ENCODE data around the gene MYO7B. TPM values are rescaled to one million over a fixed set of nuclear protein-coding genes. Genes with fewer than 3 reads are reported as not detected.

The MYO7B gene
- total and polyA plus RNA-seq, 8 donors, result under 0.01 to 155 (median 0.48) TPM; not detected in 2

- Histone ChIP-seq H3K4me1 (peaks cover 0 to 28% (median 14%) of the 10 kb centered on the region in 4 donors), H3K27me3 (no peaks in the 10 kb centered on the region), H3K9me3 (no peaks in the 10 kb centered on the region), H3K36me3 (peaks cover 9 to 60% (median 52%) of the 10 kb centered on the region in 4 donors), H3K4me3 (no peak overlapping the region), H3K27ac (peak overlapping the region in 2 of 5 donors; percentile 10 to 73)
- intact Hi-C loops (cut with DNase I; ENCODE audit: low total_unique reads), result no loop called here
- 56 to 69% (median 61%) methylated on average over 6 of the region's 6 CpGs for WGBS, 5 donors
- peak in 1 of 2 donors; percentile 32 for DNase-seq
- TF ChIP-seq CTCF (IDR thresholded peaks at IDR 0.05) (no peak), POLR2AphosphoS5 (IDR thresholded peaks at IDR 0.05) (no peak), POLR2A (IDR thresholded peaks at IDR 0.05) (no peak), EP300 (IDR thresholded peaks at IDR 0.05) (no peak)
These were observed 20.0 kb upstream of the MYO7B start for GRCh38 chr2:127515383-127515915.

GRCh38 chr2:127516041-127516762 is 19.3 kb upstream of the MYO7B start:
- Histone ChIP-seq H3K27ac (peak overlapping the region in 2 of 5 donors; percentile 42 to 73), H3K4me1 (peaks cover 0 to 28% (median 14%) of the 10 kb centered on the region in 4 donors), H3K27me3 (no peaks in the 10 kb centered on the region), H3K4me3 (no peak overlapping the region), H3K9me3 (no peaks in the 10 kb centered on the region), H3K36me3 (peaks cover 9 to 67% (median 59%) of the 10 kb centered on the region in 4 donors)
- DNase-seq, result peak in 1 of 2 donors; percentile 71
- TF ChIP-seq POLR2AphosphoS5 (IDR thresholded peaks at IDR 0.05) (peak in 1 of 3 donors; percentile 23), POLR2A (IDR thresholded peaks at IDR 0.05) (no peak)
- WGBS, 5 donors, result 75 to 90% (median 84%) methylated on average over 14 of the region's 14 CpGs
- intact Hi-C loops (cut with DNase I; ENCODE audit: low total_unique reads), result no loop called here

- no peak overlapping the region for H3K27ac ChIP-seq
- no peak for DNase-seq
- WGBS, 5 donors, result 87 to 97% (median 93%) methylated on average over 2 of the region's 2 CpGs
These were observed 18.0 kb upstream of the MYO7B start for GRCh38 chr2:127517465-127517864.

GRCh38 chr2:127520424-127520823 is 15.1 kb upstream of the MYO7B start:
- no peak for DNase-seq
- intact Hi-C loops (cut with DNase I; ENCODE audit: low total_unique reads), result no loop called here
- Histone ChIP-seq H3K9me3 (no peaks in the 10 kb centered on the region), H3K4me1 (peaks cover 9 to 39% (median 25%) of the 10 kb centered on the region in 4 donors), H3K27ac (no peak overlapping the region), H3K36me3 (peaks cover 9 to 71% (median 69%) of the 10 kb centered on the region in 4 donors), H3K27me3 (no peaks in the 10 kb centered on the region), H3K4me3 (no peak overlapping the region)
- TF ChIP-seq EP300 (IDR thresholded peaks at IDR 0.05), result no peak
- TF ChIP-seq CTCF (IDR thresholded peaks at IDR 0.05), result no peak
- TF ChIP-seq POLR2A (IDR thresholded peaks at IDR 0.05), result no peak
- 93 to 97% (median 95%) methylated on average over 4 of the region's 4 CpGs for WGBS, 5 donors

More at GRCh38 chr2:127517465-127517864, 18.0 kb upstream of the MYO7B start:
- Histone ChIP-seq H3K9me3 (no peaks in the 10 kb centered on the region), H3K4me3 (no peak overlapping the region), H3K4me1 (peaks cover 0 to 28% (median 13%) of the 10 kb centered on the region in 4 donors), H3K27me3 (no peaks in the 10 kb centered on the region), H3K36me3 (peaks cover 9 to 80% (median 72%) of the 10 kb centered on the region in 4 donors)
- intact Hi-C loops (cut with DNase I; ENCODE audit: low total_unique reads), result no loop called here
- TF ChIP-seq POLR2AphosphoS5 (IDR thresholded peaks at IDR 0.05) (no peak), EP300 (IDR thresholded peaks at IDR 0.05) (no peak), CTCF (IDR thresholded peaks at IDR 0.05) (no peak), POLR2A (IDR thresholded peaks at IDR 0.05) (no peak)

Data from stomach (tissue), 9 donors.